GM18520 (cell line): ENCODE results near the gene BICDL1.

Source experiments
- ATAC-seq: cut with Tn5 transposase; IDR thresholded peaks from one replicate; pipeline ENCODE4 v1.9.1; 2021; ENCODE audit not compliant: unreplicated experiment

The BICDL1 gene

DNA sequence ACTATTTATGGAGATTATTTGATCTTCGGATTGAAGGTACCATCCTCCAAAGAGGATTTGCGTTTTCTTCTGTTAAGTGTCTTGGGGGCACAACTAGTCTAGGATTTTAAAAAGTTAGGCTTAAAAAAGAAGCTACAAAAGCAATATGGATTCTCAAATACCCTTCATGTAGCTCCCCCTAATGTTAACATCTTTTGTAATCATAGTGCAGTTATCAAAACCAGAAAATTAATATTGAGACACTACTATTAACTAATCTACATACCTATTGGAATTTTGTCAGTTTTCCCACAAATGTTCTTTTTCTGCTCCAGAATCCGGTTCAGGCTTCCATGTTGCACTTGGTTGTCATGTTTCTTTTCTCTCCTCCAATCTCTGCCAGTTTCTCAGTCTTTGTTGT lies 62.5 kb downstream of the BICDL1 start:
- no peak for ATAC-seq

DNA sequence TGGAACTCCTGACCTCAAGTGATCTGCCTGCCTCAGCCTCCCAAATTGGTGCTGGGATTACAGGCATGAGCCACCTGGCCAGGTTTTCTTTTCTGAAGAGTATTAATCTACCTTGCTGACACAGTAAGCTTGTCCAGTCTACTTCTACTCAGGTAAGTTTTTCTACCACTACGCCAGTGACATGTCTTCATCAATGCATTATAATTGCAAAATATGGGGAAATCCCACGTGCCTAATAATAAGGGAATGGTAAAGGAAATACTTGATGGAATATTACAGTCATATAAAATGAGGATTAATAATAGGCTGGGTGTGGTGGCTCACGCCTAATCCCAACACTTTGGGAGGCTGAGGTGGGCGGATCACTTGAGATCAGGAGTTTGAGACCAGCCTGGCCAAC lies 65.3 kb downstream of the BICDL1 start:
- ATAC-seq: no peak

DNA sequence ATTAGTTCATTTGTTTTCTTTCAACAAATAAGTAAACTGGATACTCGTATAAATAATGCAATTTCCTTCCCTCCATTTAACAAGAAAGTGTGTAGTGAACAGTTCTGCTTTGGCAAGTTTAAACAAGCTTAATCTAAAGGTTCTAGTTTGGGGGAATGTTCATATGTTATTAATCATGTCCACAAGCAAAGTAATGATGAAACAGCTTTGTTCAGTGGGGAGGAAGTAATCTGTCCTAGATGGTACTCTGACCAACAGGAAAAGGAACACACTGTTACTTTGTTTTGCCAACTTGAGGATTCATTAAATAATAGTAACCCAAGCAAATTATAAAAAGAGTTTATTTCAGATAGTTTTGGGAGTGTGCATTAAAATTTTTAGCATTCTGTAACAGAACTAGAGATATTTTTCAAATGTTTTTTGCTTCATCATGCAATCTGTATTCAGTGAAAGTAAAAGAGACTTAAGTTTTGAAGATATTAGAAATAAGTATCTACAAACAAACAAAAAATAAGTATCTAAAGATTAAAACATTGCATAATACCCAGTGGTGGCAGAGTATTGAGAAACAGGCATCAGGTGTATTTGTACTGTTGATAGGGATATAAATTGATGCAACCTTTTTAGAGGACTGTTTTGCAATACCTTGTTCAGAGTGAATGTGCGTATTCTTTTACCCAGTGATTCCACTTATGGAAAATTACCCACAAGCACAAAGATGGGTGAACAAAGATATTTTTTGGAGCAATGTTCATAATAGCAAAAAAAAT lies 66.4 kb downstream of the BICDL1 start:
- no peak for ATAC-seq

DNA sequence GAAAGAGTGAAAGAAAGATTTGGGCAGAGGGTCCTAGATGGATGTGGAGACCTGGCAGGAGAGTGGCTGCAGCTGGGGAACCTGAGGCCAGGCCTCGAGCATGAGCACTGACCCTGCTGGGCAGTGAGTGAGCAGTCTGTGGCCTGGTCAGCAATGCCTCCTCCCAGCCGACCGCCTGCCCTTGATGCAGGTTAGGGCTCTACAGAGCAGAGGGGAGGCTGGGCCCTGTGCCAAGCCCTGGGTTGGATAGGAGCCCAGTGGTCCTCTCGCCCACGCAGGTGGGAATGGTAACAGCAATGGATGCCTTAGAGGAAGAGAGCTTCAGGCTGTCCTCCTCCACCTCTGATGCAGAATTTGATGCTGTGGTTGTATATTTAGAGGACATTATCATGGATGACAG lies 67.7 kb downstream of the BICDL1 start:
- no peak for ATAC-seq

DNA sequence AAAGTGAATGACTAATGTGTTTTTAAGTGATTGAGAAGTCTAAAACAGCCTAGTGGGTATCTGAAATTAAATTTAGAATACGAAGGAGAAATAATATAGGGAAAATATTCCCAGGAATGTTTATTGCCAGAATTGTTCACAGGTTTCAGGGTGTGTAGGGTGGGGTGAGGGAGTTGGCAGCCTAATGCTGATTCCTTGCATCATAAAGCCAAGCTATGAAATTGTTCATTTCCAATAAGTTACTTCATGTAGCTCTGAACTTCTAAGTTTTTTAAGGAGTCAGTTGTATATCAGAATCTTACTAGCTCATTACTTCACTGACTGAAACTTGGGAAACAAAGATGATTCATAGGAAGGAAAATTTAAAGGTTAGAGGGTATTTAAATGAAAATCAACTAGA lies 71.2 kb downstream of the BICDL1 start:
- ATAC-seq: no peak

DNA sequence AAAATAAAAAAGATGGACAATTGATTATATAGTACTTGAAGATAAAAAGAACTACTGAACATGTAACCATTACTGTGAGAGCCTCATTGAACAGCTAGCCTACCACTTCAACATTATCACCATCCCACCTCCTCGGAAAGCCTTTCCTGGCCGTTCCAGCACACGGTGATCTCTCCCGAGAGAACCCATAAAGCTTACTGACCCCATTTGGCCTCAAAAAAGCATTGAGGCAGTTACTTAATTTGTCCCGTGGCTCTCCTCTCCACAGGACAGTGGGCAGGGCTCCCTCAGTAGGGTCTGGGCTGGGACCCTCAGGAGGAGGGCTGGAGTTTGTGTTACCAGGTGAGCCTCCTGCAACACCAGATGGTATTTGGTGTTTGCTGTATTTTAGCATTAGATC lies 71.7 kb downstream of the BICDL1 start:
- no peak for ATAC-seq

DNA sequence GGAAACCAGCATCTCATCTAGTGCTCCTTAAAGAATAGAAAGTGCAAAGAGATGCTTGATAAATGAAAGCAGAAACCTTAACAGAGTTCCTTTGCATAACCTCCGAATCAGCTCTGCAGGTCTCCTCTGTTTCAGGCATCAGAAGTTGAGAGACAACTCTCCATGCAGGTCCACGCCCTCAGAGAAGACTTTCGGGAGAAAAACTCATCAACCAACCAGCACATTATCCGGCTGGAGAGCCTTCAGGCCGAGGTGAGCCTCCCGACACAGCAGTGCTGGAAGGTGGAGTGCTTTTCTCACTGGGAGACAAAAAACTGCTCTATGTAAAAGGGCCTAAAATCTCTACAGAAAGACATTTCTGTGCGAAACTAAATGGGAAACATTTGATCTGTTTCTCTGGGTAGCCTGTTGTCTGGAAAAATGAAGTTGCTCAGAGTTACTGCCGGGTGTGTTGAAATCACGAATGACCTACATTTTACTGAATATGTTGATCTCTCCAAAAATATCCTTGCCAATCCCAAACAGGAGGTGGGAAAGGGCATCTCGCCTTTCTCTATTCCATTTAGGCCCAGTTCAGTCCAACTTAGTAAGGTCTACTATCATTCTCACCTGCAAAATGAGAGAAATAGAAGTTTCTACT lies 72.7 kb downstream of the BICDL1 start:
- no peak for ATAC-seq

DNA sequence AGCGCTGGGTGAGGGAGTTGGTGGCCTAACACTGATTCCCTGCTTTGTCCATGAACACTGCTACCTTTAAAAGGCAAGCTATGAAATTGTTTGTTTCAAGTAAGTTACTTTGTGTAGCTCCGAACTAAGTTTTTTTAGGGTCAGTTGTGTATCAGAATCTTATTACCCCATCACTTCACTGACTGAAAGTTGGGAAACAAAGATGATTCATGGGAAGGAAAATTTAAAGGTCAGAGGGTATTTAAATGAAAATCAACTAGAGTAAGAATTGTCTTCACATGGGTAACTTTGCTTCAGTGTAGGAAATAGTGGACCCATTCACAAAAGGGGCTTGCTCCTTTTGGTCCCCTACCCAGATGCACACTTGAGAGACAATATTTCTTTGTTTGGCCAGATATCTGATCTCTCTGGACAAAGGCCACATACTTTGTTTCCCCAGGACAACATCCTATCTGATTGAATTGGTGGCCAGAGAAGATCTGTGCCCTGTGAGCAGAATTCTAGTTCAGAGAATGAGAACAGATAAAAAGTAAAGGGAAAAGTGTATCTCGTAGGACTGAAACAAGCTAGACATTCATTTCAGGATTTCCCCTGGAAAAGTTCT lies 74.0 kb downstream of the BICDL1 start:
- no peak for ATAC-seq

DNA sequence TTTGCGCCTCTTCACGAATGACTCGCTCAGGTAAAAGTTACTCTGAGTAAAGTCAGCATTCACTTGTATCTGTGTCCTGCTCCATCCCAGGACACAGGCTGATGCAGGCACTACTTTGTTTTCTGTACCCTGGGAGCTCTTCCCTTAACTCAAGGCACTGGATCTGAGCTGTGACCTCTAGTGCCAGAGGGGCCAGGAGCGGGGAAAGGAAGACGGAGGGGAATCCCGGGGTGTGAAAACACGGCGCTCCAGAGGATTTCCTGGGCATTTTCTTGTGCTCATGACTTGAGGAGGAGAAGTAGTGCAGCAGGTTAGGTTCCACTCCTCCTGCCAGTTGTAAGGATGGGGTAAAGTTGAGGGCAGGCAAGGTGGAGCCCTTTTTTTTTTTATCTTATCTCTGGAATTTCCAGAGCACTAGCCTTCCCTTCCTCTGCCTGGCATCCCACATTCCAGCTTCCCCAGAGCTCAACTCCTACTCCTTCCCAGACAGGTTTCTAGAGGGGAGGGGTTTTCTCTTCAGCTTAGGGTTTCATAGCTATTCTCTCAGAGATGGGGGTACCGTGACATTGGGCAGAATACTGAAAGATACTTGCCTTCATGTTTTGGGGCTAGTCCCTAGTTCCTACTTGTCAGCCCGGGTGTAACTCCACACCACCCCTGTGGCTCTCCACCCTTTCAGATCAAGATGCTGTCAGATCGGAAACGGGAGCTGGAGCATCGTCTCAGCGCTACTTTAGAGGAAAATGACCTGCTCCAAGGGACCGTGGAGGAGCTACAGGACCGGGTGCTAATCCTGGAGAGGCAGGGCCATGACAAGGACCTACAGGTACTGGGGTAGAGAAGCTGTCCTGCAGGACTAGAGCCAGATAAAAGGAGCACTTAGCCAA lies 75.3 kb downstream of the BICDL1 start:
- ATAC-seq: no peak

DNA sequence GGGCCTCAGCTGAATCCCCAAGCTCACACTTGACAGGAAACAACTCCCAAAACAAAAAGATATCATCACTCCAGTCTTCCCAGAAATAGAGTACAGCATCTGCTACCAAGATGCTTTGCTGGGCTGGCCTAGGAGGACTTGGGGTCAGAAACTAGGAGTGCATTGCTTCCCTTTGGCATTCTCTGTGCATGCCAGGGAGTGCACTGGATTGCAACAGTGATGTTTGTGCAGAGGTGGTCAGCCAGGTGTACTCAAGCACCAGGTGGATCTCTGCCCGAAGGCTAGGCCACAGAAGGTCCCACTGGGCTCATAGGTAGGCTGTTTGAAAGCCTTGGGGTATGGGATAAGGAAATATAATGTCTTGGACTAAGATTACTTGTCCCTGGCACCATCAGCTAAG lies 76.4 kb downstream of the BICDL1 start:
- no peak for ATAC-seq

DNA sequence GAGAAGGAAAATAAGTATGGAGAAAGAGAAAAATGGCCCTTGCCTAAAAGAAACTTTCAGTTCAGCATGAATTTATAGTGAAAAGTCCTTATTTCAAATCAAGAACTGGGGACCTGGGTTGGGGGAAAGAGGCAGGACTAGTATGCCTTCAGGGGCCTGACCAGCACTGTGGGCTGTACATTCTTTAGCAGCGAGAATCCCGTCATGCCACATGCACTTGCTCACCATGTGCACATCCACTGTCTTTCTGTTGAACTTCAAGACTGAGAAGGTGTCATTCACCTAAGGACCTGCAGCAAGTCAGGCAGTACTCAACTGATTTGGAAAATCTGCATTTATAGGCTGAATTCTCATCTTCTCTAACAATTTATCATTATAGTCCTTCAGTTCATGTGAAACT lies 77.3 kb downstream of the BICDL1 start:
- no peak for ATAC-seq

DNA sequence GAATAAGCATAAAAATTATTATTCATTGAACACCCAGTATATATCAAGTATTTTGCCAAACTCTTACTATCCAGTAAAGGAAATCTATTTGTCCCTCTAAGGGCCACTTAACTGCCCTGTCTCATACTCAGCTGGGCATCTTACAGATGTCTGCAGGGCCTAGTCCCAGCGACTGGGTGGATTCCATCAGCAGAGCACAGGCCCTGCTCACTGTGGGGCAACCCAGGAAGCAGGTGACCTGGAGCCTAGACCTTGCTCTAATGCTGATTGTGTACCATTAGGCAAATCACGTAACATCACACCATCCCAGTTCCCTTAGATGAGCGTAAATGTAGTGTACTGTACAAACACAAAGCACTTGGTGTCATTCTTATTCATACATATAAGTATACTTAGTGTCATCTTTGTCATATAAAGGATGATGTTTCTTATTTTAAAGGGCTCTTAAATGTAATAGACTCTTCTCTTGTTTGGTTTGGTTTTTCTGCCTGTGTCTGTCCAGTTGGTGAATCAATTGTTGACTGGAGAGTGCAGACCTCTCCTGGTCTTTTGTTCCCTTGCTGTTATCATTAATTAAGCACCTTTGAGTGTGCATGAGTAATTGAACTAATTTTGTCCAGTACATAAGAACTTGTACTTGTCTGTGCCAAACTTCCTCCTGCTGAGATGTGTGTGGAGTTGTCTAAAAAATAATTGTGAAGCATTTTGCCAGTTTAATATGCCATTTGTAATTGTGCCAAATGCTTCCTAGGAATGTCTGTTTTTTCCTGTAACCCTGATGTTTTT lies 78.2 kb downstream of the BICDL1 start:
- no peak for ATAC-seq

DNA sequence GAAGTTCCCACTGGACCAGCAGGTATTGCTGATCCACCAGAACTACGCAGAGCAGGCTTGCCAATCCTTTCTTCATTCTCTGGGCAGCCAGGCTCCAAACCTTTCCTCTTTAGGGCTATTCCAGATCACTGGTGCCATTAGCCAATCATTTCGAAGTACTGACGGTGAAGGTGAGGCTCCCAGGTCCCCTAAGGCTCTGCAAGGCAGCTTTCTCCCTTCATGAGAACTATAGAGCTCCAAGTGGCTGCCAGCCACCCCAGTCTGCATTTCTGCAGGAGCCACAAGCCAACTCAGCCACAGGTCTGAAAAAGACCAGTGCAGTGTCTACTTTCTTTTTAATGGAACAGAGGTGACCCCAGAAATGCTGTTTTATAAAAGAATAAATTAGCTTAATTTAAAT lies 78.9 kb downstream of the BICDL1 start:
- no peak for ATAC-seq

DNA sequence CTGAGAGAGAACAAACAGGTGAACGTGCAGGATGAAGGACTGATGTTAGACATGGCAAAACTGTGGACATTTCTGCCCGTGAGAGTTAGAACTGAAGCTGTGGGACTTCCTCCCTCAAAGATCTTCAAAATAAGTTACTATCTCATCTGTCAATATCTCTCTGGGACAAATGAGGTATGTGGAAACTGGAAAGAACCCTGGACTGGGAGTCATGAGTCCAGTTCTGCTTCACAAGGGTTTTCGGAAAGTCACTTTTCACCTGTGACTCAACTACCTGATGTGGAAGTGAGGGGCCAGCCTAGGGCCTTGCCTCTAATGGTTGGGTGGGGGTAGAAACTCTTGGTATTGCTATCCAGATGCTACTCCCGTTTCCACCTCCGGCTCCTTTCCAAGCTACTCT lies 80.2 kb downstream of the BICDL1 start:
- ATAC-seq: no peak

DNA sequence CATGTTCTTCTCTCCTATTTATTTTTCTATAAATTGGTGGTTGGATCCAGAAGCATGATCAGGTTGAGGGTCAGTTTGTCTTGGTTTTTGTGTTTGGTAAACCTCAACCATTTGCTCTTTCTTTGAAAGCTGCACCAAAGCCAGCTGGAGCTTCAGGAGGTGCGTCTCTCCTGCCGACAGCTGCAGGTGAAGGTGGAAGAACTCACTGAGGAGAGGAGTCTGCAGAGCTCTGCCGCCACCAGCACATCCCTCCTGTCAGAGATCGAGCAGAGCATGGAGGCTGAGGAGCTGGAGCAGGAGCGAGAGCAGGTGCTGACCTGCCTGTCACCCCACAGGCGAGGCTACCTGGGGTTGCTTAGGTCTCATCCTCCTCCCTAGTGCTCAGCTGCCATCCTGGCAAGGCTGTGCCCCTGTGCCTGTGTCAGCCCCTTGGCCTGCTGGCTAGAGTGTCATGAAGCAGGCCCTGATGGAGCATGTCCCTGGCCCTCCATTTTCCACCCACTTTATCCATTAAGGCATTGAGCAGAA lies 82.5 kb downstream of the BICDL1 start:
- ATAC-seq: no peak

DNA sequence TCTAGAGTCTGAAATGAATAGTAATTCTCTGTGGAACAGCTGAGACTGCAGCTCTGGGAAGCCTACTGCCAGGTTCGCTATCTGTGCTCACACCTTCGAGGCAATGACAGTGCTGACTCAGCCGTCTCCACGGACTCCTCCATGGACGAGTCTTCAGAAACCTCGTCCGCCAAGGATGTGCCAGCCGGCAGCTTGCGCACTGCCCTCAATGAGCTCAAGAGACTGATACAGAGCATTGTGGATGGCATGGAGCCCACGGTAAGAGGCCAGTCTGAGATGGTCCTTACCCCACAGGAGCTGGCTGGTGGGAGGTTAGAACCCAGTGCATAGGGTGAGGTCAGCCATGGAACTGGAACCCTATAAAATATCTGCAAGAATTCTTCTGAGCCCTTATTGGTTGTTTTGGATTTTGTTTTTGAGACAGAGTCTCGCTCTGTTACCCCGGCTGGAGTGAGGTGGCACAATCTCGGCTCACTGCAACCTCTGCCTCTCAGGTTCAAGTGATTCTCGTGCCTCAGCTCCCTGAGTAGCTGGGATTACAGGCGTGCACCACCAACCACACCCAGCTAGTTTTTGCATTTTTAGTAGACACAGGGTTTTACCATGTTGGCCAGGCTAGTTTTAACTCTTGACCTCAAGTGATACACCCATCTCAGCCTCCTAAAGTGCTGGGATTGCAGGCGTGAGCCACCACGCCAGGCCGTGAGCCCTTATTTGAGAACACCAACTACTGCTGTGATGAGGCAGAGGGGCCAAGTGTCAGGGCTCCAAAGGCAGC lies 83.6 kb downstream of the BICDL1 start:
- no peak for ATAC-seq

DNA sequence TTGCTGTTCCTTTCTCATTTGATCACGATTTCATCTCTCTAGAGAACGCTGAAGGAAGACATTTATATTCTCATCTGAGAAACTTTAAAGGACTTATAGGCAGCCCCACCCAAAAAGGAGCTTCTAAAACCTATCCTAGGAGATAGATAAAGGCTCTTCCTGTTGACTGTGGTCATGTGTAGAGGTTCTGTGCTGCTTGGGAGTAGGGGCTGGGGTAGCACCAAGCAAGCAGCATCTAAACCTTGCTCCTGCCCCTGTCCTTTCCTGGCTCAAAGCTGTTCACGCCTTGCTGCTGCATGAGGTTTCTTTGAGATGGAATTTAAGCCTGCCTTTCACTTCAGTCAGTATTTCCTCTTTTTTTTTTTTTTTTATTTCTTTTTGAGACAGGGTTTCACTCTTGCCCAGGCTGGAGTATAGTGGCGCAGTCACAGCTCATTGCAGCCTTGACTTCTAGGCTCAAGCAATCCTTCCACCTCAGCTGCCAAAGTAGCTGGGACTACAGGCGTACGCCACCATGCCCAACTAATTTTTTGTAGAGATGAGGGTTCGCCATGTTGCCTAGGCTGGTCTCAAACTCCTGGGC lies 86.1 kb downstream of the BICDL1 start:
- no peak for ATAC-seq

DNA sequence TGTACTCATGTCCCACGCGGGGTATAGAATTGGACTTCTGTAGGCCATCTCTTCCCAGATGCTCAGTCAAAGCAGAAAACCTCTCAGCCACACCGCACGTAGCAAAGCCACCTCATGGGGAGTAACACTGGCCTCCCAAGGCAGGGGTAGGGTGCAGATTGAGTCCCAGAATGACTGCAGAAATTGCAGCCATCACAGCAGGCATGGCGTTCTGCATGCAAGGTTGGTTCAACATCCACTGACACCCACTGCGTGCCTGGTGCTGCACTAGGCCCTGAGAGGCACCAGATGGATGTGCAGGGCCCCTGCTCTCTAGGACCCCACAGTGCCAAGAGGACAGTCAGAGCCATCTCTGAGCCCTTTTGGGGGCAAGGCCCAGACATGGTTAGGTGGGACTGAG lies 87.6 kb downstream of the BICDL1 start:
- ATAC-seq: no peak

DNA sequence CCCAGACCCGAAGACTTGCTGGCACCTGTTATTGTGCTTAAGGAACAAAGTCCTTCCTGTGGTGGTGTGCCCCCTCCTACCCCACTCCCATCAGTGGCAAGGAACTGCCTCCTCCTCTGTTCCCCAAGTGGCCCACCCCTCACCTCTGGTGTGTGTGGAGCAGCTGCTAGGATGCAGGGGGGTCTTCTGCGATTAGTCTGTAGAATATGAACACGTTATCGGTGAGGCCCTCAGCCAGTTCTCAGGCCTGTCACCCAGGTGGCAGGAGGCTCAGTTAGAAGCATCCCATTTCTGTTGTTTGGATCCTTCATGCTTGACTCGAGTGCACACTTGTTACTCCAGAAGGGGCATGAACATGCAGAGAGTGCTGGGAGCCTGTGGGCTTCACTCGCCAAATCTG lies 88.2 kb downstream of the BICDL1 start:
- ATAC-seq: no peak
